GM12873 (cell line): Measurements from ENCODE around the gene ISL2.

ENCODE experiments used
- CTCF ChIP-seq: IDR thresholded peaks from 2 replicates; pipeline ENCODE4 v1.5.1; 2012; ENCODE audit warnings: low read depth, mild to moderate bottlenecking, moderate library complexity, low read length, control low read depth; ENCODE audit not compliant: insufficient read depth; ENCODE audit errors: missing control alignments

ISL2 gene

GRCh38 chr15:76336254-76337058 lies at the start of gene ISL2:
Gene ISL2, plus strand, starts transcription at chr15:76336773. Its CDS starts 111 bp downstream, at chr15:76336884.
- TF ChIP-seq CTCF, result no peak

- TF ChIP-seq CTCF, result no peak
Measured at GRCh38 chr15:76289582-76289981, 47.0 kb upstream of the ISL2 start.

GRCh38 chr15:76293361-76293760 lies 43.2 kb upstream of the ISL2 start:
- no peak for TF ChIP-seq CTCF

GRCh38 chr15:76296849-76297248 lies 39.7 kb upstream of the ISL2 start:
- no peak for TF ChIP-seq CTCF

- TF ChIP-seq CTCF, result no peak
Measured at GRCh38 chr15:76298986-76299385, 37.6 kb upstream of the ISL2 start.

GRCh38 chr15:76299786-76300185 lies 36.8 kb upstream of the ISL2 start:
- no peak for TF ChIP-seq CTCF

- no peak for TF ChIP-seq CTCF
Measured at GRCh38 chr15:76303909-76304308, 32.7 kb upstream of the ISL2 start.
